ENCODE results near the gene RAET1E. TPM values are rescaled to one million over a fixed set of nuclear protein-coding genes. Genes with fewer than 3 reads are reported as not detected.

The RAET1E gene
- total RNA-seq, 2 experiments from 2014 or later, result not detected

GRCh38 chr6:149888659-149889058, 9.3 kb downstream of the RAET1E start:
- ChIA-PET CTCF (interaction anchor here (1.2 kb wide), 1 partner anchor 53 kb away, joined by 4 read pairs; no protein-coding TSS in a partner anchor), POLR2A (no interaction called here)
- no peak overlapping the region for H3K27ac Mint-ChIP-seq
- H3K4me3 Mint-ChIP-seq, result no peak overlapping the region
- DNase-seq, result no peak
- H3K36me3 Mint-ChIP-seq (ENCODE audit: low read depth), result no peaks in the 10 kb centered on the region
- H3K4me1 Mint-ChIP-seq, result no peaks in the 10 kb centered on the region
- H3K9me3 Mint-ChIP-seq, result no peaks in the 10 kb centered on the region
- peaks cover 22% of the 10 kb centered on the region for H3K27me3 Mint-ChIP-seq

DNA sequence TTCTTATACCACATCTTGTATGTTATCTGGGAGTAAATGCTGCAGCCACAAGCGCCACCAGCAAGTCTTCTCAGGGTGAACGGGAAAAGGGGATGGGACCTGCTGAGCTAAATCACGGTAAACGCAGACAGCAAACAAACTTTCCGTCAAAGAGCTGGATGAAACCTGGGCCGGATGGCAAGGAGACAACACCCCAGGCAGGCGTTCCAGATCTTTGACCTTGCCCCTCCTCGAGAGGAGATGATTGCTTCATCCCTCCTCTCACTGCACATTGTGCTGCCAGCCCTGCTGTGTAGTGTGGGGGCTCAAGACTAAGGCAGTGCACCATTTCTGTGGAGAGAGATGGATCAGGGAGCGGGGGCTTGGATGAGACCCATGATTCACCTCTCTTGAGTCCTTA, 9.8 kb downstream of the RAET1E start:
- CTCF ChIA-PET, result interaction anchor here (1.2 kb wide), 1 partner anchor 53 kb away, joined by 4 read pairs; no protein-coding TSS in a partner anchor
- POLR2A ChIA-PET, result no interaction called here
- no peaks in the 10 kb centered on the region for H3K4me1 Mint-ChIP-seq
- H3K27me3 Mint-ChIP-seq, result peaks cover 17% of the 10 kb centered on the region
- H3K4me3 Mint-ChIP-seq, result no peak overlapping the region
- H3K27ac Mint-ChIP-seq, result no peak overlapping the region
- no peaks in the 10 kb centered on the region for H3K9me3 Mint-ChIP-seq
- DNase-seq, result no peak
- no peaks in the 10 kb centered on the region for H3K36me3 Mint-ChIP-seq (ENCODE audit: low read depth)

- no peak for DNase-seq
- Mint-ChIP-seq H3K4me3 (no peak overlapping the region), H3K36me3 (ENCODE audit: low read depth) (no peaks in the 10 kb centered on the region), H3K27me3 (peaks cover 12% of the 10 kb centered on the region), H3K27ac (no peak overlapping the region), H3K4me1 (no peaks in the 10 kb centered on the region), H3K9me3 (no peaks in the 10 kb centered on the region)
- ChIA-PET POLR2A (no interaction called here), CTCF (no interaction called here)
Measured at GRCh38 chr6:149887343-149887742, 10.6 kb downstream of the RAET1E start.

- POLR2A ChIA-PET, result no interaction called here
- Mint-ChIP-seq H3K27ac (no peak overlapping the region), H3K4me3 (no peak overlapping the region), H3K27me3 (peaks cover 19% of the 10 kb centered on the region), H3K4me1 (no peaks in the 10 kb centered on the region), H3K9me3 (no peaks in the 10 kb centered on the region), H3K36me3 (ENCODE audit: low read depth) (no peaks in the 10 kb centered on the region)
- CTCF ChIA-PET, result interaction anchor here (0.7 to 1.7 kb wide), 2 partner anchors 14 to 20 kb away, joined by 3 to 4 read pairs; no protein-coding TSS in a partner anchor
- no peak for DNase-seq
Measured at GRCh38 chr6:149885888-149886287, 12.0 kb downstream of the RAET1E start.

- POLR2A ChIA-PET, result no interaction called here
- CTCF ChIA-PET, result no interaction called here
- peaks cover 21% of the 10 kb centered on the region for H3K27me3 Mint-ChIP-seq
- H3K4me3 Mint-ChIP-seq, result no peak overlapping the region
- no peaks in the 10 kb centered on the region for H3K36me3 Mint-ChIP-seq (ENCODE audit: low read depth)
- no peak overlapping the region for H3K27ac Mint-ChIP-seq
- no peak for DNase-seq
- no peaks in the 10 kb centered on the region for H3K9me3 Mint-ChIP-seq
- no peaks in the 10 kb centered on the region for H3K4me1 Mint-ChIP-seq
Measured at GRCh38 chr6:149884617-149885016, 13.3 kb downstream of the RAET1E start.

DNA sequence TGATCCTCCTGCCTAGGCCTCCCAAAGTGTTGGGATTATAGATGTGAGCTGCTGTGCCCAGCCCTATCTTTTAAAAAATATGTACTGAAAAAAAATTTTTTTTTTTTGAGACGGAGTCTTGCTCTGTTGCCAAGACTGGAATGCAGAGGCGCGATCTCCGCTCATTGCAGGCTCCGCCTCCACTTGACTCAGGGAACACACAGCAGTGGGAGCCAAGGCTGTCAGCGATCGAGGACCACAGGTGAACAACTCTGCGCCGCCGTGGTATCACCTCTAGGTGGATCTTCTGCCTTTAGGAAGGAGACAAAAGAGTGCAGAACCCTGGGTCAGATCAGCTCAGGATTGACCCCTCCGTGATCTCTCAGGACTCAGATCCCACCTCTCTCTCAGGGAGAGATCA, 13.7 kb downstream of the RAET1E start:
- H3K4me3 Mint-ChIP-seq, result no peak overlapping the region
- H3K36me3 Mint-ChIP-seq (ENCODE audit: low read depth), result no peaks in the 10 kb centered on the region
- peaks cover 23% of the 10 kb centered on the region for H3K27me3 Mint-ChIP-seq
- H3K9me3 Mint-ChIP-seq, result no peaks in the 10 kb centered on the region
- ChIA-PET CTCF (no interaction called here), POLR2A (no interaction called here)
- no peak for DNase-seq
- no peak overlapping the region for H3K27ac Mint-ChIP-seq
- no peaks in the 10 kb centered on the region for H3K4me1 Mint-ChIP-seq

DNA sequence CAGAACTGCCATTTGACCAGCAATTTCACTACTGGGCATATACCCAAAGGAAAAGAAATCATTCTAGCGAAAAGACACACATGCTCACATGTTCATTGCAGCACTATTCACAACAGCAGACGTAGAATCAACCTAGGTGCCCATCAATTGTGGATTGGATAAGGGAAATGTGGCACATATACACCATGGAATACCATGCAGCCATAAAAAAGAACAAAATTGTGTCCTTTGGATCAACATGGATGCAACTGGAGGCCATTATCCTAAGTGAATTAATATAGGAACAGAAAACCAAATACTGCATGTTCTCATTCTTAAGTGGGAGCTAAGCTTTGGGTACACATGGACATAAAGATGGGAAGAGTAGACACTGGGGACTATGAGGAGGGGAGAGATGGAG, 16.1 kb downstream of the RAET1E start:
- ChIA-PET CTCF (interaction anchor here (1.2 kb wide), 1 partner anchor 10 kb away, joined by 3 read pairs; no protein-coding TSS in a partner anchor), POLR2A (no interaction called here)
- no peaks in the 10 kb centered on the region for H3K36me3 Mint-ChIP-seq (ENCODE audit: low read depth)
- peaks cover 38% of the 10 kb centered on the region for H3K27me3 Mint-ChIP-seq
- H3K27ac Mint-ChIP-seq, result no peak overlapping the region
- no peak overlapping the region for H3K4me3 Mint-ChIP-seq
- no peak for DNase-seq
- no peaks in the 10 kb centered on the region for H3K9me3 Mint-ChIP-seq
- no peaks in the 10 kb centered on the region for H3K4me1 Mint-ChIP-seq

- H3K4me3 Mint-ChIP-seq, result no peak overlapping the region
- DNase-seq, result no peak
- H3K9me3 Mint-ChIP-seq, result no peaks in the 10 kb centered on the region
- no peaks in the 10 kb centered on the region for H3K36me3 Mint-ChIP-seq (ENCODE audit: low read depth)
- H3K4me1 Mint-ChIP-seq, result no peaks in the 10 kb centered on the region
- POLR2A ChIA-PET, result no interaction called here
- H3K27me3 Mint-ChIP-seq, result peaks cover 43% of the 10 kb centered on the region
- CTCF ChIA-PET, result interaction anchor here (1.6 kb wide), 1 partner anchor 13 kb away, joined by 5 read pairs; no protein-coding TSS in a partner anchor
- H3K27ac Mint-ChIP-seq, result no peak overlapping the region
Measured at GRCh38 chr6:149881066-149881766, 16.7 kb downstream of the RAET1E start.

GRCh38 chr6:149877659-149878058, 20.3 kb downstream of the RAET1E start:
- no peaks in the 10 kb centered on the region for H3K4me1 Mint-ChIP-seq
- ChIA-PET POLR2A (no interaction called here), CTCF (interaction anchor here (0.5 to 1.0 kb wide), 2 partner anchors 14 to 55 kb away, joined by 3 read pairs; no protein-coding TSS in a partner anchor)
- H3K9me3 Mint-ChIP-seq, result no peaks in the 10 kb centered on the region
- H3K27ac Mint-ChIP-seq, result no peak overlapping the region
- H3K27me3 Mint-ChIP-seq, result peaks cover 45% of the 10 kb centered on the region
- no peak for DNase-seq
- no peak overlapping the region for H3K4me3 Mint-ChIP-seq
- H3K36me3 Mint-ChIP-seq (ENCODE audit: low read depth), result no peaks in the 10 kb centered on the region

- ChIA-PET CTCF (interaction anchor here (1.0 kb wide), 1 partner anchor 13 kb away, joined by 3 read pairs; no protein-coding TSS in a partner anchor), POLR2A (no interaction called here)
- Mint-ChIP-seq H3K27ac (no peak overlapping the region), H3K4me1 (no peaks in the 10 kb centered on the region), H3K4me3 (no peak overlapping the region), H3K36me3 (ENCODE audit: low read depth) (no peaks in the 10 kb centered on the region), H3K27me3 (peaks cover 46% of the 10 kb centered on the region), H3K9me3 (peaks cover 2% of the 10 kb centered on the region)
- DNase-seq, result no peak
Measured at GRCh38 chr6:149876241-149876933, 21.5 kb downstream of the RAET1E start.

- ChIA-PET CTCF (interaction anchor here (1.2 kb wide), 1 partner anchor 10 kb away, joined by 3 read pairs; no protein-coding TSS in a partner anchor), POLR2A (no interaction called here)
- Mint-ChIP-seq H3K4me1 (peaks cover under 1% of the 10 kb centered on the region), H3K27me3 (peaks cover 39% of the 10 kb centered on the region), H3K36me3 (ENCODE audit: low read depth) (no peaks in the 10 kb centered on the region), H3K9me3 (peaks cover 2% of the 10 kb centered on the region), H3K4me3 (no peak overlapping the region), H3K27ac (no peak overlapping the region)
- no peak for DNase-seq
Measured at GRCh38 chr6:149872233-149872632, 25.7 kb downstream of the RAET1E start.

- Mint-ChIP-seq H3K9me3 (peaks cover 2% of the 10 kb centered on the region), H3K4me3 (no peak overlapping the region), H3K36me3 (ENCODE audit: low read depth) (no peaks in the 10 kb centered on the region), H3K27me3 (peaks cover 32% of the 10 kb centered on the region), H3K27ac (no peak overlapping the region), H3K4me1 (peaks cover 2% of the 10 kb centered on the region)
- POLR2A ChIA-PET, result no interaction called here
- CTCF ChIA-PET, result interaction anchor here (1.1 kb wide), 1 partner anchor 30 kb away, joined by 3 read pairs; no protein-coding TSS in a partner anchor
- DNase-seq, result no peak
Measured at GRCh38 chr6:149871182-149871581, 26.7 kb downstream of the RAET1E start.

DNA sequence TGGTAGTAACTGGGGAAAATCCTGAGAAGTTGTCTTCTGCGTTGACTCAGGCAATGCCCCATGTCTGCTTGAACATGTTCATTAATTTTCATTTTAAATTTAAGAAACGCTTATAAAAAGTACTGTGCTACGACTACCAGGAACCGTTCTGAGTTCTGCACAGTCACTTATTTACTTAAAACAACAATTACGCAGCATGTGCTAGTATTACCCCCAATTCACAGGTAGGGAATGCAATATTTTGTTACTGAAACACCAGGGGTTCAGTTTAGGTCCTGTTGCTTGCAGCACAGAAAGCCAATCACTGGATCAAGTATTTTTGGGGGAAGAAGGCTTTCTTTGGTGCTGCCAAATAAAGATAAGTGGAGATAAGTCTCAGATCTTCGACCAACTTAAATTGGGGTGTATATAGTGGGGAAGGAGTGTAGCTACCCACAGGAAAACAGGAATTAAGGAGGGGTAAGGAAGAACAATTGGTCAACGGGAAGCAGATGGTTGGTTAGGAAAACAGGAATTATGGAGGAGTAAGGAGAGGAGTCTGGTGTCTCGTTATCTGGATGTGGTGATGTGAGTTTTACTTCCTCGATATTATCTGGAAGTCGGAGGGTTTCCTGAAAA, 28.5 kb downstream of the RAET1E start:
- ChIA-PET POLR2A (no interaction called here), CTCF (no interaction called here)
- Mint-ChIP-seq H3K36me3 (ENCODE audit: low read depth) (no peaks in the 10 kb centered on the region), H3K27me3 (peaks cover 35% of the 10 kb centered on the region), H3K4me1 (peaks cover 9% of the 10 kb centered on the region), H3K9me3 (peaks cover 2% of the 10 kb centered on the region), H3K27ac (no peak overlapping the region), H3K4me3 (no peak overlapping the region)
- no peak for DNase-seq

Measured in activated CD4-positive, alpha-beta T cell treated with anti-CD3 and anti-CD28 coated beads, Interleukin-2, amount 10 ng/mL, durations not matched to agents 7 days and 5 days (primary cell).